ENCODE data around the gene FAM78B.

The FAM78B gene, protein sequence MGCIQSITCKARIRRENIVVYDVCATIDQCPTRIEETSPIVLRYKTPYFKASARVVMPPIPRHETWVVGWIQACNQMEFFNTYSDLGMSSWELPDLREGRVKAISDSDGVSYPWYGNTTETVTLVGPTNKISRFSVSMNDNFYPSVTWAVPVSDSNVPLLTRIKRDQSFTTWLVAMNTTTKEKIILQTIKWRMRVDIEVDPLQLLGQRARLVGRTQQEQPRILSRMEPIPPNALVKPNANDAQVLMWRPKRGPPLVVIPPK

DNA sequence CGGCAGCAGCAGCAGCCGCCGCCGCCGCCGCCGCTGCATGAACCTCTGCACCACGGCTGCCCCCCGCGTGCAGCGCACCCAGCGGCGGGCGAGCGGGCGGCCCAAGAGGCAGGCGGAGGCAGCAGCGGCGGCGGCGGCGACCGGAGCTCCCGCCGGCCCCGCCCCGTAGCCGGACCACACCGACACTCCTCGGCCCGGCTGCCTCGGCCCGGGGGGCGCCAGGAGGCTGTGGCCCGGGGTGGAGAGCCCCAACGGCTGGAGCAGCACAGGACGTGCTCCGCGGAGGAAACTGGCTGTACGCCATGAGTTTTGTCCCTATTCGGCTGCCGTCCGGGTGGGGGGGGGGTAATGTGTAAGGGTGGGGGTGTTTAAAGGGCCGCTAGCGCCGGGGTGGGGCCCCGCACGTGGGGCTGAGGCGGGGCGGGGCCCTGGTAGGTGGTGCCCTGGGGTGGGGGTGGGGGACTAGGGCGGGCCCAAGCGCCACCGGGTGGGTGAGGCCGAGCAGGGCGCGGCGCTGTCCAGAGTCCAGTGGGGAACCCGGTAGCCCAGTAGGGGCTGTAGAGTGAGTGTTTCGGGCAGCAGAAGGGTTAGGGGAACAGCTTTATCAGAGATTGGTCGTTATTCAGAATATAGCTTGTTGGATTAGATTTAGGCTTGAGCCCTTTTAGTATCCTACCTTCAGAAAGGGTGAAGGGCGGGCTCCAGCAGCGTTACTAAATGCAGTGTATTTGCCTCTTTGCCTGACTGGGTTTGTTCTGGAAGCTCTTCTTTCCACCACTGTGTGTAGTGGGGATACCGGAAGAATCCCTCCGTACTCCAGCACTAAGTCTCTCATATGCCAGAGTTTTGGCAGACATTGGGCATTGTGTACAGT is at the start of gene FAM78B:
Gene FAM78B, minus strand, starts transcription at position 304 of the 874 bp plus-strand sequence. CDS start 753 bp downstream, outside the sequence.
- DNase-seq = no peak

DNA sequence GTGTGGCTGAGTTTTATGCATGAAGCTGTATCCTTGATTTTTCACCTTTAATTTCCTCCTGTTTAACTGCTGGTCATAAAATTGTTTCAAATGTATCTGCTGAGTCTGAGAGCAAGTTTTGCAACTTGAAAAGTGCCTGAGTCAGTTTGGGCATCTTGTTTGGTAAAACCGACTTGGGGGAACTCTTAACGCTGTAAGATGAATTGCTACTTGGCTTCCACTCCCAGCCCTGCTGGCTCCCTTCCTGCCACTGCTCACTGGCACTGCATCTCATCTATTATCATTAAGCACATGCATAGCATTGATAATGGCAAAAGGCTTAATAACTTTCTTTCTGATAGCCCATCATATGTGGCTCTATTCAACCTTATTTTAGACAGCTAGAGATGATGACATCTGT is 35.7 kb upstream of the FAM78B start:
- no peak for DNase-seq

DNA sequence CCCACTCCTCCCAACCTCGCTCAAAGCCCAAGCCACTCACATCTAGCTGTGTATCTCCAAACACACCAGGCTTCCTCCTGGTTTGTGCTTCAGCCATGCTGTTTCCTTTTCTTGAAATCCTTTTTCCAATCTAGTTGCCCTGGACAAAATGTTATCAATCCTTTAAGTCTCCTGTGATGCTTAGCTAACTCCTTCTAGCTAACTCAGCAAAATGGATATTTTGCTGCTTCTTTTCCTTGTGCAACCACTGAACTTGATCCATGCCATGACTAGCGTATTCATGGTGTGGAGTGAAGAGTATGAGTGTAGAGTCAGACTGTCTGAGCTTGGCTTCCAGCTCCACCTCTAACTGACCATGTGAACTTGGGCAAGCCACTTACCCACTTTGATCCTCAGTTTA is 33.9 kb upstream of the FAM78B start:
- no peak for DNase-seq

DNA sequence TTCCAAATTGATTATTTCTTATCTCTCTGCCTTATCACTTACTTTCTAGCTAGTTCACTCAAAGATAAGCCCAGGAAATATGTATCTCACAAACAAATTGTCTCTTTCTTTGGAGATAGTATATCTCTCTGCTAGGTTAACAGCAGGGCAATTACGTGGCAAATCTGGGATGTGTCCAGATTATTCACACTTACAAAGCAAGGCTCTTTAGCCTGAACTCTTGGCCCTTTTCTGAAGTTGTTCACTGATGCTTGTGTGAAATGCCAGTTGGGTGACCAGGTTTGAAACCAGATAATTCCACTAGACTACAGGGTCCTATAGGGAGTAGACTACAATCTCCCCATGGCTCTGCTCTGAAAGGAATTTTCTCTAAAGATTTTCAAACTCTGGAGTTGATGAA is 30.8 kb upstream of the FAM78B start:
- DNase-seq = no peak

DNA sequence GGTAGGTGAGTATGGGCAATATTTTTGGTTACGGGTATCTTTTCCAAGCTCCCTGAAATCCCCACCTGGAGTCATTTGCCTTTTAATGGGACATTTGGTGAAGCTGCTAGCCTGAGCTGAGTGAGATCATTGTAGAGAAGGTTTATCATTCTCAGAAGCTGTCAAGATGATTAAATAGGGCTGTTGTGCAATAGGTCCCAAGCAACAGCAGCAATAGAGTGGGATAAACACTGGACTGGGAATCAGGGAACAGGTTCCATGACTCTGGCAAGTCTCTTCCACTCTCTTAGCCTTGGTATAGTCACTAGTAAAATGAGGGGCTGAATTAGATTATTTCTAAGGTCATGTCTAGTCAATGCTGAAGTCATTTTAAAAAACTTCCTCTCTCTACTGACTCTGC is 30.3 kb upstream of the FAM78B start:
- no peak for DNase-seq

DNA sequence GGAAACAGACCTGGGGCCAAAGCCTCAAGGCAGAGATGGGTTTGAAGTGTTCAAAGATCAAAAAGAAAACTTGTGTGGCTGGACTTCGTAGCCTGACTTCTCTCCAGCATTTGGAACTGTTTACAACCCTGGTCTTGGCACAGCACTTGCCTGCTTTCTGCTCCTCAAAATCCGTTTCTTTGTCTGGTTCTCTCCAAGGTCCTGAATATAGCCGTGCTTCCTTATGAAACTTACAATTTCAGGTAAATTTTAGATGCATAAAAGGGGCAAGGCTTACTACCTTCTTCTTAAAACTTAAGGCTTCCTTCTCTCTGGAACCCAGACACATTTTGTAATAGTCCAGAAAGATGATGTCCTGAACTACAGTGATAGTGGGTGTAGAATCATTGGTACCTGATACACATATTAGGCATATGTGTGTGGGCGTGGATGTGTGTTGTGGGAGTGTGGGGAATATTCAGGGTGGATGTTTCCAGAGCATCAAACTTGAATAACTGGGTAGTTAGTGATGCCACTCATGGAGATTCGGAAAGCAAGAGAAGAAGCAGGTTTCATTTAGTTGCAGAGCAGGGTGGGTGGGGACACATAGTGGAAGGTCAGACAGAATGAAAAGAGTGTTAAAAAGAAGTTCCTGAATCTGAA is 26.4 kb upstream of the FAM78B start:
- no peak for DNase-seq

DNA sequence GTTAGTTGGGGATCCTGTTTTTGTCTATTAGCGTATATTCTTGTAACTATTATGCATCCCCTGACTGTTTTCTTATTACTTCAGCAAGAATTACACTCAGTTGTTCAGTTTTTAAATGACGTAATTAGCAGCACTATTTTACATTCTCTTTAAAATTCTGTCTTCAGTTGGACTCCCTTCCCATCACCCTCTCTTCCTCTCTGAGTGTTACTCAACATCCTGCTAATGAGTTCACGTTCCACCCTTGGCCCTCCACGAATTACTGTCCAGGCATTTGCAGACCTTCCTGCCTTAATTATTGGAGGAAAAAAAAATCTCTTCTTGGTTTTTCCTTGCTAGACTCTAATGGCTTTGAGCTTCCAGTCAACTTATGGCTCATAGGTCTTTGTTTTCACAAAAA is 23.6 kb upstream of the FAM78B start:
- DNase-seq = no peak

DNA sequence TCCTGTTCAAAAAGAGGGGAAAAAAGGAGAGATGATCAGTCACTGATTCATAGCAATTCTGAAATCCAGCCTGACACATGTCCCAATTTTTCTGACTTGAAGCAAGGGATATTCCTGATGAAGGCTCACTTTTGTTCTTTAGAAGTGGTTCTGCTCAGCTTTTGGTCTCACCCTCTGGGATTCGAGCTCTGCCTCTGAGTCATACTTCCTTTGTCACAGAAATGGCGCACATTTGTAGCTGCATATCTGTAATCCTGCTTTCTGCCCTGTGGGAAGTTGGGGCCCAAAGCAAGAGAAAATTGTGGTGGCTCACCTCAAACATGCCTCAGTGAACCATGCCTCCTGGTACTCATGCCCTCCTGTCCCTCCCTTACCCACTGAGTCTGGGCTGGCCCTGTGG is 22.3 kb upstream of the FAM78B start:
- DNase-seq = no peak

DNA sequence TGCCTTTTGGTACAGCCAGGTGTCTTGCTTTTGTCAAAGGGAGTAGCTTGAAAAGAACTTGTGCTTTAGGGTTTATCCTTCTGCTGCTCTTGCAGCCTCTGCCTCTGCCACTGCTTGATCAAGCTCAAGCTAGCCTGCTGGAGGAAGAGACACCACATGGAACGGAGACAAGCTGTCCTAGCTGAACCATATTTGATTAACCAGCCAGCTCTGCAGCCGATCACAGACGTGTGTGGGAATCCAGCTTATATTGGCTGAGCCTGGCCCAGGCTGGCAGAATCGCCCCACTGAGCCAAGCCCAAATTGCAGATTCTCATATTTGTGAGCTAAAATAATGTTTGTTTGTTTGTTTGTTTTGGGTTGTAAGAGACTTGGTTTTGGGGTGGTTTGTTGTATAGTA is 18.7 kb upstream of the FAM78B start:
- DNase-seq = no peak

DNA sequence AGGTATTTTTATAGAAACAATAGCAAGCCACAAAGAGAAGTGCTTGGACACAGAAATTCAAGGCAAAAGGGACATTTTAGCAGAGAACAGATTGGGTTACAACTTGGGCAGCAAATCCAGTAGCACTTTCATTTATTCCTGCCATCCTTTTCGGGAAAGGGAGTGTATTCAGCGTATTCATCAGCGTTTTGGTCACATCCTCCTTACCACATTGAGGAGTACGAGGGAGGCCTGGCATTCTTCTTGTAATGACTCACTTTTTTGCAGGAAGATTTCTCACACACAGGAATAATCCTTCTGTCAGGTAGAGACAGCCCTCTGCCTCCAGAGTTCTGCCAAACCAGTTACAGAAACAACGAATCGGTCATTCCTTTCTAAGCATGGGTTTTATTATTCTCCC is 18.1 kb upstream of the FAM78B start:
- DNase-seq = no peak

DNA sequence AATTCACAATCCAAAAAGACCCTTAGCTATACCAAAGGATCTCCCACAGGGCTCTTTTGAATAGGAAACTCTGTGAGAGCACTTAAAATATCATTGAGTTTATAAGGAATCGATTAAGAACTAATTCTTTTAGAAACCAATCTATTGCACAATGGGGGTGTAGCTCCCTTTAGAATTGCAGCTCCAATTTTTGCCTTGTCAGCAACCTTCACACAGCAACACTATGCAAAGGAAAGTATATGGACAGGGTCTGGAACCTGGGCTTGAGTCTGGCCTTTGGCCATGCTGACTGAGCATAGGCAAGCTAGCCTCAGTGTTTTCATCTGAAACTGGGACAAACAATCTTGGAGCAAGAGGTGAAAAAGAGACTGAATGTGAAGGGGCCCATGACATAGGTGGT is 17.2 kb upstream of the FAM78B start:
- DNase-seq = no peak

DNA sequence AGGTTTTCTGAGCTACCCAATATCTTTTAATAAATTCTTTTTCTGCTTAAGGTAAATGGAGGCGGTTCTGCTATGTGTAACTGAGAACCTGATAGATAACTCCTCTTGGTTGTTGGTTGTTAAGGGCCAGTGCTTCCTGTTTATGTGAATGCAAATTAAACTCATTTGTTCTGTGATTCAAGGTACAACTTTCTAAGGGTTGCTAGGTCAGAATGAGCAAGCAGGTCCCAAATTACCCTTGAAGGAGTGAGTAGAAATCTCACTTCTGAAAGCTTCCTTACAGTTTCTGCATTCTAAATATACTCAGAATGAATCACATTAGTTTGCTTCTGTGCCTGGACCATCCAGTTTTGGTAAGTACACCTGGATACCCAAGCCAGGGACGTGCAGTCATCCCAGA is 15.5 kb upstream of the FAM78B start:
- no peak for DNase-seq

DNA sequence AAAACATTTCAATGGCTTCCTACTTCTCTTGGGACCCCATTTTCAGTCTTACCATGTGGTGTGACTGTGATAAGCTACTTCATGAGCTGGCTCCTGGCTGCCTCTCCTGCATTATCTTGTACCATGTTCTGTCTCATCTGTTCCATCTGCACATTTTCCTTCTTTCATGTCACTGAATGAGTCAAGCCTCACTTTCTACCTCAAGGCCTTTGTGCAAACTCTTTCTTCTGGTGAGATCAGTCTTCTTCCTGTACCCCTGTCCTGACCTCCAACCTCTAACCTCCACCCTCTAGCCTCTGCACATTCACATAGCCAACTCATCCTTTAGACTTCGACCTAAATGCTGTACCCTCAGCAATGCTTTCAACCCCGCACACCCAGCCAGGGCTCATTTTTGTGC is 9.6 kb upstream of the FAM78B start:
- DNase-seq = no peak

DNA sequence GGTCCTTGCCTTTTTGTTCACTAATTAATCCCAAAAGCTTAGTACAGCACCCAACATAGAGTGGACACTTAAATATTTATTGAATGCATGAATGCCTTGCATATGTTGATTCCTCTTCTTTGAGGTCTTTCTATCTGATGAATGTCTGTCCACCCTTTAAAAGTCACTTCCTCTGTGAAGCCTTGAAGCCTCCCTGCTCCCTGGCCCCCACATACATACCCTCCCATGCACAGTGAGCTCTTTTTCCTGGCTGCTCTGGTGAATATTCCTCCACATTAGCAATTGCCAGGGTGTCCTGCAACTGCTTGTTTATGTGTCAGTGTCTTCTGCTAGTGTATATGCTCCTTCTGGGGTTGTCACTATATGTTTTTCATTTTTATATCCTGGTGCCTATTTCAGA is 8.2 kb upstream of the FAM78B start:
- no peak for DNase-seq

DNA sequence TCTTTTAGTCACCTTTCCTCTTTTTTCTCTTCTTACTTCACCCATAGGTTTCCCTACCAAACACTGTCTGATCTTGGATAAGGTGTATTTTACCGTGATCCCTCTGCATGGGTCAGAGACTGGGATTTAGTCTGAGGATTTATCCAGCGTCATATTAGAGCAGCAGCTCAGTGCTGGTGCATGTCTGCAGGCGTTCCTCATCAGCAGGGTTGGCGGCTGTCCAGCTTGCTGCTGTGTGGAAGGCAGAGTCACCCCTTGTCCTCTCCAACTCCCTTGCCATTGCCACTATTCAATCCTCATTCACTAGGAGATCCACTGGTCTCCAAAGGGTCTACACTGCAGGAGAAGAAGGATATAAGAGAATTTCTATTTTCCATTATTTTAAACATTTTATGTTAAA is 7.3 kb upstream of the FAM78B start:
- DNase-seq = no peak

DNA sequence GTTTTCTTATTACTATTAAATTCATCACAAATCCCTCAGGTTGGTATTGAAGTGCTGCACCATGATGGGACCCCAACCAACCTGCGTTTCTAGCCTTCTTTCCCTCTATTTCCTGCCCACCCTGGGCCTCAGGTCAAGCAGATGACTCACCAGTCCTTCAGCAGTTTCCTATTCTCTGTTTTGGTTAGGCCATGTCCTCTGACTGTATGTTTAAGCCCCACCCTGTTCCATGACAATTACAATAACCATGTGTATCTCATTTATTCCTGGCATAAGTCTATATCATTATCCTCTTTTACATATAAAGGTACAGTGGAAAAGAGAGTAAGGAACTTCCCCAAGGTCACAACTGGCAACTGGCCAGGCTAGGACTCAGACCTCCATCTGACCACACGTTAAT is 5.3 kb upstream of the FAM78B start:
- no peak for DNase-seq

DNA sequence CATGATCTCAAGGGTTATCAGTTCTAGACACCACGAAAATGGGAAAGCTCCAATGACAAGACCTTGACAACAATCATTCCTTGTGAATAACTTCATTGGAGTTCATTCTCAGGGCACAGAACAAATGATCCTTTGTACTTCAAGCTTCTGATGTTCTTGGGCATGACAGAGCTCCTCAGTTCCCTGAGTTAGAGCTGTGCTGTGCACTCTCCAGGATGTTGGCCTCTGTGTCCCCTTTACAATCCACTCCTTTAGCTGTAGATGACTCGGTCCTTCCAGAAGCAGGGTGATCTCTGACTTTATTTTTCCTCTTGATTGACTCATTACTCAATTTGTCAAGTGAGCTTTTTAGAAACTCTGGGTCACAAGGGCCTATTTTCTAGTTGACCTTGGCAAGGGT is 3.9 kb upstream of the FAM78B start:
- DNase-seq = no peak

DNA sequence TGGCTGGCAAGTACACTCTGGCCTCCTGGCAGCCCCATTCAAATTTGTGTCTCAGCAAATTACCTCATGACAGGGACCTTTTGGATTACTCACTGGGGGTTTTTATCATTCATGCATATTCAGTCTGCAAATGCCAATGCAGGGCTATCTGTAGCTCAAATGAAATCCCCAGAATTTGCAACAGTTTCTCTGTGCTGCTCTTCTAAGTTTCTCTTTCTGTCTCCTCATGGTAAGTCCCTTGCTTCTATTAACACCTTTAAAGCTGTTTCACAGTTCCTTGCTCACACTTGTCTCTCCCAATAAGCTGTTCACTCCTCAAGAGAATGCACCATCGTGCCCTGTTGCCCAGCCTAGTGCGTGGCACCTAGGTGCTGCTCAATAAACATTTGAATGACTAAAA is 3.3 kb upstream of the FAM78B start:
- DNase-seq = no peak

DNA sequence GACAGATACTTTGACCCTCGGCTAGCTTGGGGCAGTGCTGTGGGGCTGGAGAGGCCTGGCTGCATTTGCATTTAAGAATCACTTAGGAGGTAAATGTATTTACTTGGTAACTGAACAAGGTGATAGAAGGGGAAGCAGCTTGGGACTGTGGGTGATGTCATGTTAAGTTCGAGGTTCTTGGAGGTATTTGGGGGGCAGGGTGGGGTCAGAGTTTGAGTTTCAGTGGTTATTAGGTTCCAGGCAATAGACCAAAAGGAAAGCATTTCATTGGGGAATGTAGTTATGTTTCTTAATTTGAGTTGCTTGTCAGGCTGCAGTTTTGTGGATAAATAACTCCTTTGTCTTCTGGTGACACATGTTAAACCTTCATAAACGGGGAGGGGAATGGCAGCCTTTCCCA is 2.4 kb upstream of the FAM78B start:
- no peak for DNase-seq

DNA sequence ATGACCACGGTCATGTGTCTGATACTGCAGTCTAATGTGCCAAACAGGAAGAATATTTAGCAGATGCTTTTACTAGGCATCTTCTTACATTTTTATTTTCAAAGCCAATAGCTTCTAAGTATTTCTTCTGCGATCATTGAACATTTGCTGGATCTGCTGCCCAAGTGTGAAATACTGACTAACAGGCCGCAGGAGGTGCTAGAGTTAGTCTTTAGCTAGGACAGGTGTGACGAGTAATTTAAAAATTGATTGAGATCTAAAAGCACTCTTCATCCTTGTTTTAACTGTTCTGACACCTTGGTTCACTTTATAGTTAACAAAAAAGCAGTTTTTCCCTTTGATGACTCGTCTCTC is 748 bp upstream of the FAM78B start:
- no peak for DNase-seq

DNA sequence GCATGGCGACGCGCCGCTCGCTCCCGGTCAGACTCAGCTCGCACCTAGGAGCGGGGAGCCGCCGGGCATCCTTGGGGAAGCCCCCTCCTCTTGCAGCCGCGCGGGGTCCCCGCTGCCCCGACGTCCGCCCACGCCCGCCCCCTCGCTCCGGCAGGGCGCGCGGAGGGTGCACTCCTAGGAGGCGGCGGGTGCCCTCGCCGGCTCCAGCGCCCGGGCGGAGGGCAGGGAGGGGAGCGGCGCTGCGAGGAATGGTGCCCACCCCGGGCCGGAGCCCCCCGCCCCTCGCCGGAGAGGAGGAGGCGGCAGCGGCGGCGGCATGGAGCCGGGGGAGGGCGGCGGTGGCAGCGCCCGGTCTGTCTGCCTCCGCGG is 488 bp downstream of the FAM78B start:
- no peak for DNase-seq

DNA sequence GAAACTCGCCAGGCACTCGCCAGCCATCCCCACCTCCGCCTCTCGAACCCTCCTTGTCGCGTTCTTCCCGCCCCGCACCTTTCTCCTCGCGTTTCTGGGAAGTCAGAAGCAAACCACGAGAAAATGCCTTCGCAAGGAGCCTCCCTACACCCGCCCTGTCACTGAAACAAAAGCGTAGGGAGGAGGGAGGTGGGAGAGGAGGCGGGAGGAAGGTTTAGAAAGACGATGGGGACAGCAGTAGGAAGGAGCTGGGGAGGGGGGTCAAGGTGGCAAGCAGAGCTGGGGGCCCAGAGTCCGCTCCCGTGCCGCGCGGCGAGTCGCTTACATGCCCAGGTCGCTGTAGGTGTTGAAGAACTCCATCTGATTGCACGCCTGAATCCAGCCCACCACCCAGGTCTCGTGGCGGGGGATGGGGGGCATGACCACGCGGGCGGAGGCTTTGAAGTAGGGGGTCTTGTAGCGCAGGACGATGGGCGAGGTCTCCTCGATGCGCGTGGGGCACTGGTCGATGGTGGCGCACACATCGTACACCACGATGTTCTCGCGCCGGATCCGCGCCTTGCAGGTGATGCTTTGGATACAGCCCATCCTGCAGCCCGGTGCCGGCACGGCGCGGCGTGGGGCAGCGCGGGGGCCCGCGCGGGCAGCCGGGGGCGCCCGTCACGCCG is 1.0 kb downstream of the FAM78B start:
- DNase-seq = no peak

DNA sequence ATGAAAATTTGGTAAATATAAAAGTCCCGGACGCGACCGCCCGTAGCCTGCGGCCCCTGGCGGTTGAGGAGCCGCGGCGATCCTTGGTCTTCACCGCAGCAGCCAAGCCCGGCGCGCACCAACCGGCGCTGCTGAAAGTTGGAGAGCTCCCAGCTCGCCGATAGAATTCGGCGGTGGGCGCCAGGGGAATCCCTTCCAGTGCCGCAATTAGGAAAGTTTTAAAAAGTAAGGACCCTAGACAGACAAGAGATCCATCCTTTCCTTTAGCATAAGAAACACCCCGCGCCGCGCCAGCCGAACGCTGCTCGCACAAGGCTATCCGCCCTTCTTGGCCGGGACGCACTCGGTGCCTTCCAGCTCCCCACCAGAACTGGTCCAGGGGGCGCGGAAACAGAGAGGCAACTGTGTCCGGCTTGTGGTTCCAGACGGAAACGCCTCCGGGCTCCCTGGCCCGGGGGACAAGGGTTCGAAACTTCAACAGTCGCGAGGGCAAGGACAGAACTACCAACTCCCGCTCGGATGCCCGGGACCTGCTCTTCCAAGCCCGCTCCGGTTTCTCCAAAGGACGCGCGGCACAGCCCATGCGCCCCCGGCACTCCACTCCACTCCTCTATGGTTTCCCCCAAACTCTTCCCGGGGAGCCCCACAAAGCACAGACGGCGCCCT is 1.7 kb downstream of the FAM78B start:
- DNase-seq = peak; percentile 4
